DOHH2 (cell line): ENCODE results near the gene ZNF521.

ENCODE experiments used
- H3F3A ChIP-seq: fragments of 200-600 bp; sonication (generic), shearing (Covaris generic); 2 replicates; pipeline ENCODE4 v1.6.0; 2016; ENCODE audit warnings: antibody characterized with exemption, mild to moderate bottlenecking; ENCODE audit not compliant: control insufficient read depth, insufficient read depth
- H3K27ac ChIP-seq: fragments of 200-600 bp; sonication (generic); 2 replicates; pipeline ENCODE4 v1.5.1; 2014; ENCODE audit warnings: low read depth, mild to moderate bottlenecking, low read length, moderate library complexity
- H3K27me3 ChIP-seq: fragments of 200-600 bp; sonication (generic); 2 replicates; pipeline ENCODE4 v1.6.1; 2014; ENCODE audit warnings: mild to moderate bottlenecking, low read length, mixed read lengths; ENCODE audit not compliant: control insufficient read depth
- H3K36me3 ChIP-seq: fragments of 200-600 bp; sonication (generic); 2 replicates; pipeline ENCODE4 v1.6.1; 2014; ENCODE audit warnings: mild to moderate bottlenecking, low read length, moderate library complexity, mixed read lengths; ENCODE audit not compliant: control insufficient read depth
- H3K4me1 ChIP-seq: fragments of 200-600 bp; sonication (generic); 2 replicates; pipeline ENCODE4 v1.6.1; 2014; ENCODE audit warnings: mild to moderate bottlenecking, low read length, mixed read lengths; ENCODE audit not compliant: control insufficient read depth
- H3K4me2 ChIP-seq: fragments of 200-600 bp; sonication (generic); 2 replicates; pipeline ENCODE4 v1.6.0; 2014; ENCODE audit warnings: mild to moderate bottlenecking, low read length, moderate library complexity
- H3K4me3 ChIP-seq: fragments of 200-600 bp; sonication (generic); 2 replicates; pipeline ENCODE4 v1.5.1; 2014; ENCODE audit warnings: mild to moderate bottlenecking, low read length, mixed read lengths
- H3K79me2 ChIP-seq: fragments of 200-600 bp; sonication (generic); 2 replicates; pipeline ENCODE4 v1.6.1; 2014; ENCODE audit warnings: mild to moderate bottlenecking, low read length, mixed read lengths; ENCODE audit not compliant: control insufficient read depth
- H3K9me2 ChIP-seq: fragments of 200-600 bp; sonication (generic); replicated peaks from 2 replicates; pipeline ENCODE4 v1.6.1; 2014; ENCODE audit warnings: mild to moderate bottlenecking, low read length, mixed read lengths; ENCODE audit not compliant: control insufficient read depth
- H3K9me3 ChIP-seq: fragments of 200-600 bp; sonication (generic); 2 replicates; pipeline ENCODE4 v1.6.1; 2014; ENCODE audit warnings: antibody characterized with exemption, low read length, mixed read lengths; ENCODE audit not compliant: control insufficient read depth, insufficient read depth
- H4K20me1 ChIP-seq: fragments of 200-600 bp; sonication (generic); 2 replicates; pipeline ENCODE4 v1.6.0; 2014; ENCODE audit warnings: low read depth, mild to moderate bottlenecking, antibody characterized with exemption, low read length, moderate library complexity; ENCODE audit not compliant: control insufficient read depth, insufficient read depth
- CTCF ChIP-seq: fragments of 200-600 bp; sonication (generic); IDR thresholded peaks from one replicate; pipeline ENCODE4 v1.5.1; 2014; ENCODE audit warnings: antibody characterized with exemption, mild to moderate bottlenecking, low read depth, low read length; ENCODE audit not compliant: poor library complexity, severe bottlenecking
- EZH2phosphoT487 ChIP-seq: fragments of 200-600 bp; sonication (generic); IDR thresholded peaks from 2 replicates; pipeline ENCODE4 v1.6.1; 2017; ENCODE audit warnings: borderline replicate concordance, mild to moderate bottlenecking, antibody characterized with exemption, low read length, moderate library complexity, mixed read lengths

The ZNF521 gene

GRCh38 chr18:25132786-25133496 lies 219.0 kb downstream of the ZNF521 start:
- H3K4me3 ChIP-seq, result no peak overlapping the region
- no peaks in the 10 kb centered on the region for H3K27me3 ChIP-seq
- H3K4me1 ChIP-seq, result no peaks in the 10 kb centered on the region
- H3K9me2 ChIP-seq, result no peaks in the 10 kb centered on the region
- no peaks in the 10 kb centered on the region for H3K36me3 ChIP-seq
- TF ChIP-seq EZH2phosphoT487 (no peak), CTCF (no peak)
- no peak overlapping the region for H3K4me2 ChIP-seq
- no peaks in the 10 kb centered on the region for H3F3A ChIP-seq
- H3K79me2 ChIP-seq, result no peaks in the 10 kb centered on the region
- H3K27ac ChIP-seq, result no peak overlapping the region
- no peaks in the 10 kb centered on the region for H4K20me1 ChIP-seq
- no peaks in the 10 kb centered on the region for H3K9me3 ChIP-seq

DNA sequence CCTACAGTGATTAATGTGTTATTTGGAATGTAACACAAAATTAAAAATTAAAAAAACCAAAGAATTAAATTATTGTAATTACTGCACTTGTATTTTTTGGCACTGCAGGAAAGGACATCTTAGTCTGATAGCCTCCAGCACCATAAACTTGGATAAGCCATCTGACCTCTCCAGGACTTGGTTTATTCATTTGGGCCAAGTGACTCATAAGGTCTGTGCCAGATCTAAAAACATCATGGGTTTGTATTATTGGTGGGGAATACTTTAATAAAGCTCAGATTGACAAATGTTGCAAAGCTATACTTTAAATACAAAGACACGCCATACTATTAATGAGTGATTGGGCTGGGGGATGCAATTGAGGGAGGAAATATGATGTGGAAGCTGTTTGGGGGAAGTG lies 225.2 kb downstream of the ZNF521 start:
- H3K4me2 ChIP-seq, result no peak overlapping the region
- no peaks in the 10 kb centered on the region for H3F3A ChIP-seq

GRCh38 chr18:25125680-25126079 lies 226.3 kb downstream of the ZNF521 start:
- Histone ChIP-seq H4K20me1 (no peaks in the 10 kb centered on the region), H3K4me3 (no peak overlapping the region), H3K36me3 (no peaks in the 10 kb centered on the region), H3K4me2 (no peak overlapping the region), H3K27me3 (no peaks in the 10 kb centered on the region), H3K27ac (no peak overlapping the region), H3K79me2 (no peaks in the 10 kb centered on the region), H3K4me1 (no peaks in the 10 kb centered on the region), H3K9me2 (no peaks in the 10 kb centered on the region), H3F3A (no peaks in the 10 kb centered on the region), H3K9me3 (no peaks in the 10 kb centered on the region)
- TF ChIP-seq CTCF, result no peak
- no peak for TF ChIP-seq EZH2phosphoT487

More for the DNA sequence above, 225.2 kb downstream of the ZNF521 start:
- H4K20me1 ChIP-seq, result no peaks in the 10 kb centered on the region
- TF ChIP-seq EZH2phosphoT487 (no peak), CTCF (no peak)
- H3K9me3 ChIP-seq, result no peaks in the 10 kb centered on the region
- H3K4me3 ChIP-seq, result no peak overlapping the region
- H3K79me2 ChIP-seq, result no peaks in the 10 kb centered on the region
- no peaks in the 10 kb centered on the region for H3K27me3 ChIP-seq
- H3K36me3 ChIP-seq, result no peaks in the 10 kb centered on the region
- H3K4me1 ChIP-seq, result no peaks in the 10 kb centered on the region
- H3K9me2 ChIP-seq, result no peaks in the 10 kb centered on the region
- no peak overlapping the region for H3K27ac ChIP-seq
